ENCODE results near the gene DBF4B.

DNA sequence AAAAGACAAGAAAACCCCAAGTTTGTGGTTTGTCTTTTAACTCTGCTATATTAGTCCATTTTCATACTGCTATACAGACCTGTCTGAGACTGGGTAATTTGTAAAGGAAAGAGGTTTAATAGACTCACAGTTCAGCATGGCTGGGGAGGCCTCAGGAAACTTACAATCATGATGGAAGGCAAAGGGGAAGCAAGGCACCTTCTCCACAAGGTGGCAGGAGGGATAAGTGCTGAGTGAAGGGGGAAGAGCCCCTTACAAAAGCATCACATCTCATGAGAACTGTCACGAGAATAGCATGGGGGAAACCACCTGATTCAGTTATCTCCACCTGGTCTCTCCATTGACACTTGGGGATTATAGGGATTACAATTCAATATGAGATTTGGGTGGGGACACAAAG, 36.8 kb downstream of the DBF4B start:
- no peak for TF ChIP-seq NR2F2 (IDR thresholded peaks at IDR 0.05)
- TF ChIP-seq TAF1 (conservative IDR thresholded peaks at IDR 0.05): no peak
- TF ChIP-seq RXRA (IDR thresholded peaks at IDR 0.05): no peak
- TF ChIP-seq, protein P1, sequence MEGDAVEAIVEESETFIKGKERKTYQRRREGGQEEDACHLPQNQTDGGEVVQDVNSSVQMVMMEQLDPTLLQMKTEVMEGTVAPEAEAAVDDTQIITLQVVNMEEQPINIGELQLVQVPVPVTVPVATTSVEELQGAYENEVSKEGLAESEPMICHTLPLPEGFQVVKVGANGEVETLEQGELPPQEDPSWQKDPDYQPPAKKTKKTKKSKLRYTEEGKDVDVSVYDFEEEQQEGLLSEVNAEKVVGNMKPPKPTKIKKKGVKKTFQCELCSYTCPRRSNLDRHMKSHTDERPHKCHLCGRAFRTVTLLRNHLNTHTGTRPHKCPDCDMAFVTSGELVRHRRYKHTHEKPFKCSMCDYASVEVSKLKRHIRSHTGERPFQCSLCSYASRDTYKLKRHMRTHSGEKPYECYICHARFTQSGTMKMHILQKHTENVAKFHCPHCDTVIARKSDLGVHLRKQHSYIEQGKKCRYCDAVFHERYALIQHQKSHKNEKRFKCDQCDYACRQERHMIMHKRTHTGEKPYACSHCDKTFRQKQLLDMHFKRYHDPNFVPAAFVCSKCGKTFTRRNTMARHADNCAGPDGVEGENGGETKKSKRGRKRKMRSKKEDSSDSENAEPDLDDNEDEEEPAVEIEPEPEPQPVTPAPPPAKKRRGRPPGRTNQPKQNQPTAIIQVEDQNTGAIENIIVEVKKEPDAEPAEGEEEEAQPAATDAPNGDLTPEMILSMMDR (IDR thresholded peaks at IDR 0.05; ENCODE audit: low read depth, low read length, missing input control): no peak
- TF ChIP-seq, protein P2, sequence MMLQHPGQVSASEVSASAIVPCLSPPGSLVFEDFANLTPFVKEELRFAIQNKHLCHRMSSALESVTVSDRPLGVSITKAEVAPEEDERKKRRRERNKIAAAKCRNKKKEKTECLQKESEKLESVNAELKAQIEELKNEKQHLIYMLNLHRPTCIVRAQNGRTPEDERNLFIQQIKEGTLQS (IDR thresholded peaks at IDR 0.05): no peak
- no peak for TF ChIP-seq YY1 (IDR thresholded peaks at IDR 0.05)
- TF ChIP-seq, protein P3, sequence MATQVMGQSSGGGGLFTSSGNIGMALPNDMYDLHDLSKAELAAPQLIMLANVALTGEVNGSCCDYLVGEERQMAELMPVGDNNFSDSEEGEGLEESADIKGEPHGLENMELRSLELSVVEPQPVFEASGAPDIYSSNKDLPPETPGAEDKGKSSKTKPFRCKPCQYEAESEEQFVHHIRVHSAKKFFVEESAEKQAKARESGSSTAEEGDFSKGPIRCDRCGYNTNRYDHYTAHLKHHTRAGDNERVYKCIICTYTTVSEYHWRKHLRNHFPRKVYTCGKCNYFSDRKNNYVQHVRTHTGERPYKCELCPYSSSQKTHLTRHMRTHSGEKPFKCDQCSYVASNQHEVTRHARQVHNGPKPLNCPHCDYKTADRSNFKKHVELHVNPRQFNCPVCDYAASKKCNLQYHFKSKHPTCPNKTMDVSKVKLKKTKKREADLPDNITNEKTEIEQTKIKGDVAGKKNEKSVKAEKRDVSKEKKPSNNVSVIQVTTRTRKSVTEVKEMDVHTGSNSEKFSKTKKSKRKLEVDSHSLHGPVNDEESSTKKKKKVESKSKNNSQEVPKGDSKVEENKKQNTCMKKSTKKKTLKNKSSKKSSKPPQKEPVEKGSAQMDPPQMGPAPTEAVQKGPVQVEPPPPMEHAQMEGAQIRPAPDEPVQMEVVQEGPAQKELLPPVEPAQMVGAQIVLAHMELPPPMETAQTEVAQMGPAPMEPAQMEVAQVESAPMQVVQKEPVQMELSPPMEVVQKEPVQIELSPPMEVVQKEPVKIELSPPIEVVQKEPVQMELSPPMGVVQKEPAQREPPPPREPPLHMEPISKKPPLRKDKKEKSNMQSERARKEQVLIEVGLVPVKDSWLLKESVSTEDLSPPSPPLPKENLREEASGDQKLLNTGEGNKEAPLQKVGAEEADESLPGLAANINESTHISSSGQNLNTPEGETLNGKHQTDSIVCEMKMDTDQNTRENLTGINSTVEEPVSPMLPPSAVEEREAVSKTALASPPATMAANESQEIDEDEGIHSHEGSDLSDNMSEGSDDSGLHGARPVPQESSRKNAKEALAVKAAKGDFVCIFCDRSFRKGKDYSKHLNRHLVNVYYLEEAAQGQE (IDR thresholded peaks at IDR 0.05): no peak
- TF ChIP-seq RAD21 (IDR thresholded peaks at IDR 0.05): no peak
- TF ChIP-seq, protein P4, sequence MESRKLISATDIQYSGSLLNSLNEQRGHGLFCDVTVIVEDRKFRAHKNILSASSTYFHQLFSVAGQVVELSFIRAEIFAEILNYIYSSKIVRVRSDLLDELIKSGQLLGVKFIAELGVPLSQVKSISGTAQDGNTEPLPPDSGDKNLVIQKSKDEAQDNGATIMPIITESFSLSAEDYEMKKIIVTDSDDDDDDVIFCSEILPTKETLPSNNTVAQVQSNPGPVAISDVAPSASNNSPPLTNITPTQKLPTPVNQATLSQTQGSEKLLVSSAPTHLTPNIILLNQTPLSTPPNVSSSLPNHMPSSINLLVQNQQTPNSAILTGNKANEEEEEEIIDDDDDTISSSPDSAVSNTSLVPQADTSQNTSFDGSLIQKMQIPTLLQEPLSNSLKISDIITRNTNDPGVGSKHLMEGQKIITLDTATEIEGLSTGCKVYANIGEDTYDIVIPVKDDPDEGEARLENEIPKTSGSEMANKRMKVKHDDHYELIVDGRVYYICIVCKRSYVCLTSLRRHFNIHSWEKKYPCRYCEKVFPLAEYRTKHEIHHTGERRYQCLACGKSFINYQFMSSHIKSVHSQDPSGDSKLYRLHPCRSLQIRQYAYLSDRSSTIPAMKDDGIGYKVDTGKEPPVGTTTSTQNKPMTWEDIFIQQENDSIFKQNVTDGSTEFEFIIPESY (IDR thresholded peaks at IDR 0.05): no peak

Data from liver (tissue), 3 donors.